Esophagus squamous epithelium (tissue), 5 donors: Measurements from ENCODE around the gene HES1. TPM values are rescaled to one million over a fixed set of nuclear protein-coding genes. Genes with fewer than 3 reads are reported as not detected.

ENCODE experiments used
- DNase-seq: peaks from one replicate; lab custom pipeline; 2025; lab: John Stamatoyannopoulos, UW
- H3K27ac ChIP-seq, 4 donors: fragments of 200-600 bp; sonication (generic); one replicate each; pipeline ENCODE4 v1.5.1; 2016 to 2019; ENCODE audit warnings: mild to moderate bottlenecking in 1 of 4
- H3K27me3 ChIP-seq, 4 donors: fragments of 200-600 bp; sonication (generic); 1 replicate in 3 of 4; 2 replicates in 1 of 4; pipeline versions ENCODE4 v1.5.1 to v1.6.0; 2017 to 2021; ENCODE audit warnings: antibody characterized with exemption in 1 of 4
- H3K36me3 ChIP-seq, 3 donors: fragments of 200-600 bp; sonication (generic); one replicate each; pipeline ENCODE4 v1.5.1; 2016 to 2019
- H3K4me1 ChIP-seq, 3 donors: fragments of 200-600 bp; sonication (generic); one replicate each; pipeline ENCODE4 v1.5.1; 2017 to 2019
- H3K4me3 ChIP-seq, 4 donors: fragments of 200-600 bp; sonication (generic); 1 replicate in 3 of 4; 2 replicates in 1 of 4; pipeline ENCODE4 v1.5.1; 2016 to 2019; ENCODE audit warnings: mild to moderate bottlenecking in 2 of 4, moderate library complexity in 1 of 4
- H3K9me3 ChIP-seq, 3 donors: fragments of 200-600 bp; sonication (generic); one replicate each; pipeline ENCODE4 v1.5.1; 2016 to 2019
- CTCF ChIP-seq, 6 experiments: fragments of 450-650 bp in 4 of 6; fragments of 200-600 bp in 2 of 6; sonication (generic) in 2 of 6; IDR thresholded peaks; one replicate each; pipeline ENCODE4 v1.5.1; 2016 to 2019; ENCODE audit warnings: antibody characterized with exemption in 6 of 6, mild to moderate bottlenecking in 4 of 6, moderate library complexity in 4 of 6
- POLR2A ChIP-seq, 4 donors: fragments of 450-650 bp; IDR thresholded peaks; one replicate each; pipeline ENCODE4 v1.6.1; 2017; ENCODE audit warnings: antibody characterized with exemption in 4 of 4, mild to moderate bottlenecking in 4 of 4, moderate library complexity in 3 of 4
- WGBS, 2 donors: methylation state at CpG; one replicate each; pipeline ENCODE4 v1.1.5; 2018; 5-methylcytosine and 5-hydroxymethylcytosine counted together
- intact Hi-C: fragments of 100-400 bp; cut with DNase I; formaldehyde crosslinking; loops from one replicate; pipeline ENCODE4 v1.15.0; 2022
- total RNA-seq, 4 donors: library from RNA; depleted of rRNA; stranded (reverse); fragments of >200 nt; gene quantifications; one replicate each; pipeline ENCODE4 v1.1.0, GENCODE V29; 2016
- donor health status: DM: yes; HTN: yes; CAD: no.

The HES1 gene
- total RNA-seq, 4 donors from 2014 or later = 38.6 to 92.1 (median 75.4) TPM

GRCh38 chr3:194093842-194094241 is 42.1 kb upstream of the HES1 start:
- 90 to 94% methylated on average over 6 of the region's 8 CpGs for WGBS, 2 donors
- Histone ChIP-seq H3K4me1 (peaks cover 19 to 70% (median 26%) of the 10 kb centered on the region in 3 donors), H3K4me3 (no peak overlapping the region), H3K27me3 (no peaks in the 10 kb centered on the region), H3K27ac (no peak overlapping the region), H3K36me3 (no peaks in the 10 kb centered on the region), H3K9me3 (no peaks in the 10 kb centered on the region)
- TF ChIP-seq POLR2A (IDR thresholded peaks at IDR 0.05) (no peak), CTCF (IDR thresholded peaks at IDR 0.05) (no peak)
- intact Hi-C loops = no loop called here
- no peak for DNase-seq

GRCh38 chr3:194095464-194095863 is 40.5 kb upstream of the HES1 start:
- H3K36me3 ChIP-seq = no peaks in the 10 kb centered on the region
- intact Hi-C loops = no loop called here
- no peak overlapping the region for H3K4me3 ChIP-seq
- TF ChIP-seq POLR2A (IDR thresholded peaks at IDR 0.05) (no peak), CTCF (IDR thresholded peaks at IDR 0.05) (no peak)
- H3K9me3 ChIP-seq = no peaks in the 10 kb centered on the region
- DNase-seq = no peak
- H3K27ac ChIP-seq = no peak overlapping the region
- WGBS, 2 donors = 29% methylated on average over 2 of the region's 4 CpGs; no CpG with 5 or more reads in 1 of the 2 donors
- peaks cover 0 to 8% (median 0%) of the 10 kb centered on the region in 4 donors for H3K27me3 ChIP-seq
- H3K4me1 ChIP-seq = peaks cover 5 to 54% (median 12%) of the 10 kb centered on the region in 3 donors

- intact Hi-C loops = no loop called here
- WGBS, 2 donors = 94 to 96% methylated on average over 10 of the region's 10 CpGs
- TF ChIP-seq POLR2A (IDR thresholded peaks at IDR 0.05) = no peak
- TF ChIP-seq CTCF (IDR thresholded peaks at IDR 0.05) = no peak
These were observed 40.0 kb upstream of the HES1 start for GRCh38 chr3:194095902-194096301.

GRCh38 chr3:194097141-194097882 is 38.6 kb upstream of the HES1 start:
- no peak overlapping the region for H3K27ac ChIP-seq
- intact Hi-C loops = no loop called here
- H3K4me3 ChIP-seq = no peak overlapping the region
- no peak for DNase-seq
- H3K27me3 ChIP-seq = peaks cover 0 to 23% (median 0%) of the 10 kb centered on the region in 4 donors
- no peaks in the 10 kb centered on the region for H3K9me3 ChIP-seq
- H3K4me1 ChIP-seq = peaks cover 0 to 39% (median 11%) of the 10 kb centered on the region in 3 donors
- no peak for TF ChIP-seq CTCF (IDR thresholded peaks at IDR 0.05)
- TF ChIP-seq POLR2A (IDR thresholded peaks at IDR 0.05) = no peak
- 60 to 73% methylated on average over 9 to 12 of the region's 14 CpGs for WGBS, 2 donors
- no peaks in the 10 kb centered on the region for H3K36me3 ChIP-seq

More at GRCh38 chr3:194095902-194096301, 40.0 kb upstream of the HES1 start:
- H3K4me1 ChIP-seq = peaks cover 2 to 50% (median 11%) of the 10 kb centered on the region in 3 donors
- H3K9me3 ChIP-seq = no peaks in the 10 kb centered on the region
- H3K27ac ChIP-seq = no peak overlapping the region
- no peak overlapping the region for H3K4me3 ChIP-seq
- DNase-seq = no peak
- H3K36me3 ChIP-seq = no peaks in the 10 kb centered on the region
- peaks cover 0 to 9% (median 0%) of the 10 kb centered on the region in 4 donors for H3K27me3 ChIP-seq

- H3K4me1 ChIP-seq = peaks cover 0 to 29% (median 11%) of the 10 kb centered on the region in 3 donors
- peaks cover 0 to 32% (median 0%) of the 10 kb centered on the region in 4 donors for H3K27me3 ChIP-seq
- H3K9me3 ChIP-seq = no peaks in the 10 kb centered on the region
- no peak for DNase-seq
- intact Hi-C loops = no loop called here
- H3K4me3 ChIP-seq = no peak overlapping the region
- TF ChIP-seq CTCF (IDR thresholded peaks at IDR 0.05) = no peak
- no peak for TF ChIP-seq POLR2A (IDR thresholded peaks at IDR 0.05)
- H3K27ac ChIP-seq = no peak overlapping the region
- H3K36me3 ChIP-seq = no peaks in the 10 kb centered on the region
- WGBS, 2 donors = 55 to 62% methylated on average over 8 to 9 of the region's 10 CpGs
These were observed 37.7 kb upstream of the HES1 start for GRCh38 chr3:194098081-194098842.
